HG03066 (cell line): ENCODE data around the gene ANXA3.

Source experiments
- ATAC-seq: cut with Tn5 transposase; IDR thresholded peaks from one replicate; pipeline ENCODE4 v1.9.1; 2021; ENCODE audit warnings: low read depth; ENCODE audit not compliant: unreplicated experiment

The ANXA3 gene

GRCh38 chr4:78638337-78639172 lies 87.0 kb downstream of the ANXA3 start:
- peak; percentile 71 for ATAC-seq

GRCh38 chr4:78640714-78641113 lies 89.1 kb downstream of the ANXA3 start:
- no peak for ATAC-seq

GRCh38 chr4:78642934-78643333 lies 91.4 kb downstream of the ANXA3 start:
- ATAC-seq = no peak

DNA sequence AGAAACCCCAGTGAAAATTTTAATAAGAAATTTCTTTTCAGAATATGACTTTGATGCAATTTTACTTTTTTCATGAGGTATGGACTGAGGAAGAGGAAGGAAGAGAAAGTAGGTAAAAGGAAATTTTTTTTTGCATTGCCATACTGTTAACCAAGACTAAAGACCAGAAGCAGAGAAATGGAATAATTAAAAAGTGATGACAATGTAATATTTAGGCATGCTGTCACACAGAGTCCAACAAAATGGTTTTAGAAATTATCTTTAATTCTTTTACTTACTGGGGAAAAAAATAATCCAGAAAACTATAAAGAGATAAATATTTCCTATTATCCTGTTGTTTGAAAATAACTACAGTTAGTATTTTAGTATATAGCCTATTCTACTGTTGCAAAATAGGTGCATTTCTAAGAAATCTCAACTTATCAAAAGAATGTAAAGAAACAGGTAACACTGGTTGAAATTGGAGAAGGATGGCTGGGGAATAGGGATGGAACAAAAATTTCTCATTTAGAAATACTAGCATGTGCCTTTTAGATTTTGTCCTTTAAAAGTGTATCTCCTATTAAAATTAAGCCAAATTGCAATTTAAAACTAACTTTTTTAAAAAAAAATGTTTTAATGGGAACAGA lies 92.6 kb downstream of the ANXA3 start:
- no peak for ATAC-seq

DNA sequence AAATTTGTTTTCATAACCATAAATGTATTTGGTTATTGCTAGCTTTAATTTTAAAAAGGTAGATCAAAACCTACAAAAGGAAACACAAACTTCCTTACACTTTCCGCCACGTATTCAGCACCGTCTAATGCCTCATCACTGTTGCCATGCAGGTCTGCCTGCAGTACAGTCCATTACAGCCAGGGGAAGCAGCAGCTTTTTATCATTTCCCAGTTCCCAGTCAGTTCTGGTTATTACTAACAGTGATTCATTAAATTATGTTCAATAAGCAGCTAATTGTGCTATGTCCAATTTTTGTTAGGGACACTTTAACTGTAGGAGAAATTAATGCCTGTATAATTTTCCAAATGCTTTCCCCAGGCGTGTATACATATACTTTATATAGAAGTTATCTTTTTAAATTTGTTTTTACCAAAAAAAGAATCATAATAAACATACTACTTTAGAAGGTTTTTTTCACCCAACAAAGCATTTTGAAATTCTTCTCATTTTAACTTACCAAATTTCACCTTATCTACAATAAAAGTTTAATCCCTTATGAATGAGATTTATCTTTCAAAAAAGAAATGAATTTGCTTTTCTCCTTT lies 93.3 kb downstream of the ANXA3 start:
- peak; percentile 80 for ATAC-seq

GRCh38 chr4:78645853-78646757 lies 94.5 kb downstream of the ANXA3 start:
- peak; percentile 55 for ATAC-seq

GRCh38 chr4:78647272-78647671 lies 95.7 kb downstream of the ANXA3 start:
- no peak for ATAC-seq

- no peak for ATAC-seq
Measured at GRCh38 chr4:78648640-78649363, 97.2 kb downstream of the ANXA3 start.

DNA sequence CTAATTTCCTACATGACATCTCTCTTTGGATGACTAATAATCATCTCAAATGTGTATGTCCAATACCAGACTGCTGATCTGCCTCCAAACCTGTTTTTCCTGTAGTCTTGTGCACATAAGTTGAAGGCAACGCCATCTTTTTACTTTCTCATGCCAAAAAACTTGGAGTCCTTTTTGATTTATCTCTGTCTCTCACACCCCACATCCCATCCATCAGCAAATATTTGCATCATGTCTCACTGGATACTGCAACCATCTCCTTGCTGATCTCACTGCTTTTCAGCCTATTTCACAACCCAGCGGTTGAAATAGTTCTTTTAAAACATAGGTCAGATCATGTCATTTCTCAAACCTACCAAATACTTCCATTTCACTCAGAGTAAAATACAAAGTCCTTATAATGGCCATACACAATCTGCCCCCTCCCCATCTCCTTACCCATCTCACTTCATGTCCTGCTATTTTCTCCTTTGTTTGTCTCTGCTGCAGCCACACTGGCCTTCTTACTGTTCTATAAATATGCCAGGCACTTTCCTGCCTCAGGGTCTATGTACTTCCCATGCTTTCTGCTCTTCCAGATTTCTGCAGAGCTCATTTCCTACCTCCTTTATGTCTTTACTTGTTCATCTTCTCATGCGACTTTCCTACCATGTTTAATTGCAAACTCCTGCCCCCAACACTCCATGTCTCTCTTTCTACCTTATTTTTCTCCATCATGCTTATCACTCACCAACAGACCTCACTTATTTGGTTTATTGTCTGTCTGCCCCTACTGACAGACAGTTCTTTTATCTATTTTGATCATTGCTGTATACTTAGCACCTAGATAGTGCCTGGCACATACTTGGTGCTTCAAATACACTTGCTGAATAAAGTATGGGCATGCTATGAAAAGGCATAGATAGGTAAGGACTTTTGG lies 98.8 kb downstream of the ANXA3 start:
- no peak for ATAC-seq

GRCh38 chr4:78651250-78651860 lies 99.8 kb downstream of the ANXA3 start:
- ATAC-seq = no peak

DNA sequence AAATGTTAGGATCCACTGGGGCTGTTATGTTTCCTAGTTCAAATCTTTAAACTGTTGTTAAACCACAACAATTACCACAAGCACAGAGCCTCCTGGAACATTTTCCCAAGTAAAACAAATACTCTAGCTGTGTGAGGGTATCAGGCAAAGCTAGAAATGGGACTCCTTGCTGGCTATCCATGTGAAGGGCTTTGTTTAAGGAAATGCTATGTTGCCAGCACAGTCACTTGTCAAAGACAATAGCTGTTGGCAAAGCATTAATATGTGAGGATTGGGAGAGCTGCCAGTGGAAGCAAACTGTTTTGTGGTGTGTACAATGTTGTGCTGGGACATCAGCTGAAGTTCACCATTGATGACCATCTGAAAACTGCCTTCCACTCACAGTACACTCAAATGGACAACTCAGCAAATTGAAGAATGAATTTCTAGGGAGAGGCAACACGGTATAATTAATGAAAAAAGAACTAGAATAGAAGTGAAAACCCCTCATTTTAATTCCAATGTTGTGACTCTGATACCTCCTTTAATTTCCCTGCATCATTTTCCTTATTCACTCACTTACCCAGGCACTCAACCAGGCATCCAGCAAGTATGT lies 100.8 kb downstream of the ANXA3 start:
- no peak for ATAC-seq

GRCh38 chr4:78653655-78654054 lies 102.1 kb downstream of the ANXA3 start:
- no peak for ATAC-seq

DNA sequence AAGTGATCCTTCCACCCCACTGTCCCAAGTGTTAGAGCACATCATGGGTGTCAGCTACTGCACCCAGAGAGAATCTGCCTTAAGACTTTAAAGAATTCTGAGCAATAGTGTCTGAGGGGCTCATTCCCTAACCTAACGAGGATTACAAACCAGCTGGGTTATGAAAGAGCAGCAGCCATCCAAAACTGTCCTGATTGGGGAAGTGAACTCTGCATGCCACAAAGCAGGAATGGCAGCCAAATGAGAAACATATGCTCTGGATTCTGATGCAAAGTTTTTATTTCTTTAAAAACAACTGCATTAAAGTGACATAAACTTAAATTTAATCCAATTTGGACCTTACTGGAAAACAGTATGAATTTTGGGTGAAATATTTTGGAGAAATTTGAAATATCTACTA lies 103.2 kb downstream of the ANXA3 start:
- no peak for ATAC-seq

- ATAC-seq = peak; percentile 29
Measured at GRCh38 chr4:78656968-78657445, 105.4 kb downstream of the ANXA3 start.

DNA sequence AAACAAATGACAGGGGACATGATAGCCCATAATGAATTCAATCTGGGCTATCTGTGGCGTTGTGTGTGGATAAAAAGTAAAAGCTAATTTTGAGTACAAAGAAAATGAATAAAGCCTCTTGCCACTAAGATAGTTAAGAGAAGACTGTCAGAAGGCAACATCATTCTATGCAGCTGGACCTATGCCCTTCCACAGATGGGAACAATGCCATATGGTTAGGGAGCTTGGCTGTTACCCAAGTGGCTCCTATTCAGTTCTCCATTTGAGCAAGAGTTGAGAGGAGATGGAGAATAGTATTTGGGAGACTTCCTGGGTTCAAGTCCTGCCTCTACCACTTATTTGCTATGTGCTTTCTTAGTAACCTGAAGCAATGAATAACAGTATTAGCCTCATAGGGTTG lies 107.7 kb downstream of the ANXA3 start:
- ATAC-seq = no peak

DNA sequence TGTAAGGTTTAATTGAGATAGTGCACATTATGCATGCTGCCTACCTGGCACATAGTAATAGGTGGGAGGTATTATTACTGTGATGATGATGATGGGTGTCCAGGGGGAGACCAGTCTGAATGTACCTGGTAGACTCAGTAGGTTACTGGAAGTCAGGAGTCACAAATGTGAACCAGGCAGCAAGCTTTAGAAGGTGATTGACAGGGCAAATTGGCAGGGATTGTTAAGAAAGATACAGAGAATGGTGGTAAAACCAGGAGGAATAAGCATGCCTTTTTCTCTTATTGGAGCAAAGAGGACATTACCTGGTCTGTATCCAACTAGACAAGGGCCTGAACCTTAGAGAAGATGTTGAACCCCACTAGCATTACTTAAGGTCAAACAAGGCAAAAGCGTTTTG lies 108.1 kb downstream of the ANXA3 start:
- ATAC-seq = no peak
